ENCODE data around the gene ADAMTS7.
"Not testable (repeated sequence)": the region's sequence is repeated elsewhere in the genome, so short reads cannot be mapped to it uniquely, and the experiment has no call there.

GRCh38 chr15:78782402-78782801, 28.9 kb downstream of the ADAMTS7 start:
- not testable (repeated sequence) for TF ChIP-seq ZNF76 (tag by site-specific recombination; IDR thresholded peaks at IDR 0.05; ENCODE audit: borderline replicate concordance, low read depth); CTCF (tag by site-specific recombination; IDR thresholded peaks at IDR 0.05); ZNF10 (tag by site-specific recombination; IDR thresholded peaks at IDR 0.05); PRDM10 (tag by site-specific recombination; IDR thresholded peaks at IDR 0.05); ZFP41 (tag by site-specific recombination; IDR thresholded peaks at IDR 0.05; ENCODE audit: borderline replicate concordance)
